DOHH2 (cell line): Measurements from ENCODE around the gene FAM117B.

Experiments used
- CTCF ChIP-seq: fragments of 200-600 bp; sonication (generic); IDR thresholded peaks from one replicate; pipeline ENCODE4 v1.5.1; 2014; ENCODE audit warnings: antibody characterized with exemption, mild to moderate bottlenecking, low read depth, low read length; ENCODE audit not compliant: poor library complexity, severe bottlenecking
- EZH2phosphoT487 ChIP-seq: fragments of 200-600 bp; sonication (generic); IDR thresholded peaks from 2 replicates; pipeline ENCODE4 v1.6.1; 2017; ENCODE audit warnings: borderline replicate concordance, mild to moderate bottlenecking, antibody characterized with exemption, low read length, moderate library complexity, mixed read lengths

- TF ChIP-seq CTCF: no peak
- TF ChIP-seq EZH2phosphoT487: no peak
Measured at GRCh38 chr2:202721621-202722020, 86.9 kb downstream of the FAM117B start.
